IMR-90 (cell line): ENCODE data around the gene CADM3. TPM values are rescaled to one million over a fixed set of nuclear protein-coding genes. Genes with fewer than 3 reads are reported as not detected.

ENCODE experiments used
- ATAC-seq: fragments of 200-7000 bp; cut with Tn5 transposase; 2 replicates; pipeline ENCODE4 v1.9.1; 2020; ENCODE audit warnings: low read depth, mild to moderate bottlenecking, moderate library complexity
- BruUV-seq: library from RNA; stranded (reverse); fragments of 400-500 nt; replicated peaks from 2 replicates; lab custom pipeline; 2021; lab: Mats Ljungman, UMichigan
- CTCF ChIA-PET: fragments of 300-600 bp; formaldehyde crosslinking; extraction: SDS; loops from one replicate; lab custom pipeline; 2021; ENCODE audit warnings: antibody characterized with exemption; lab: Yijun Ruan, JAX
- POLR2A ChIA-PET: fragments of 300-600 bp; sonication (Branson Sonifier 250); formaldehyde crosslinking; loops from one replicate; lab custom pipeline; 2022; ENCODE audit warnings: antibody characterized with exemption; ENCODE audit not compliant: unreplicated experiment; lab: Charles Lee
- DNase-seq: peaks from one replicate; pipeline ENCODE4 v3.0.0; 2013
- H2AFZ ChIP-seq: replicated peaks from 2 replicates; pipeline ENCODE3; 2013; ENCODE audit warnings: low read length, mild to moderate bottlenecking; ENCODE audit not compliant: poor library complexity
- H2AK5ac ChIP-seq: 2 replicates; pipeline ENCODE4 v1.6.1; 2013; ENCODE audit warnings: low read depth, low read length, inconsistent platforms
- H2AK9ac ChIP-seq: replicated peaks from 2 replicates; pipeline ENCODE3; 2013; ENCODE audit warnings: mild to moderate bottlenecking, low read depth, low read length, moderate library complexity; ENCODE audit not compliant: poor library complexity
- H2BK120ac ChIP-seq: 2 replicates; pipeline ENCODE4 v1.6.1; 2013; ENCODE audit warnings: low read depth, low read length, inconsistent platforms
- H2BK15ac ChIP-seq: 3 replicates; pipeline ENCODE4 v1.6.1; 2013; ENCODE audit warnings: low read depth, low read length, inconsistent platforms
- H2BK20ac ChIP-seq: 2 replicates; pipeline ENCODE4 v1.6.1; 2013; ENCODE audit warnings: low read depth, mild to moderate bottlenecking, inconsistent platforms, low read length, moderate library complexity
- H2BK5ac ChIP-seq: 2 replicates; pipeline ENCODE4 v1.6.1; 2013; ENCODE audit warnings: mild to moderate bottlenecking, low read depth, low read length, inconsistent platforms; ENCODE audit not compliant: poor library complexity, severe bottlenecking
- H3K14ac ChIP-seq: replicated peaks from 2 replicates; pipeline ENCODE4 v1.6.1; 2013; ENCODE audit warnings: low read depth, low read length, inconsistent platforms
- H3K18ac ChIP-seq: 2 replicates; pipeline ENCODE4 v1.6.1; 2013; ENCODE audit warnings: low read depth, low read length, control low read depth
- H3K23ac ChIP-seq: 2 replicates; pipeline ENCODE4 v1.6.1; 2013; ENCODE audit warnings: low read depth, low read length, inconsistent platforms
- H3K27ac ChIP-seq: 2 replicates; pipeline ENCODE4 v1.5.1; 2013; ENCODE audit warnings: mild to moderate bottlenecking, control low read depth, low read length; ENCODE audit not compliant: insufficient read depth
- H3K27me3 ChIP-seq: 2 replicates; pipeline ENCODE4 v1.6.1; 2013; ENCODE audit warnings: low read length; ENCODE audit not compliant: control insufficient read depth, insufficient read depth
- H3K36me3 ChIP-seq: 2 replicates; pipeline ENCODE4 v1.6.1; 2013; ENCODE audit warnings: low read length, mixed read lengths; ENCODE audit not compliant: control insufficient read depth, insufficient read depth
- H3K4ac ChIP-seq: 2 replicates; pipeline ENCODE4 v1.6.1; 2013; ENCODE audit warnings: low read depth, low read length, inconsistent platforms
- H3K4me1 ChIP-seq: 2 replicates; pipeline ENCODE4 v1.6.1; 2013; ENCODE audit warnings: low read length, mixed read lengths; ENCODE audit not compliant: control insufficient read depth, insufficient read depth
- H3K4me2 ChIP-seq: 2 replicates; pipeline ENCODE4 v1.6.1; 2013; ENCODE audit warnings: low read depth, mild to moderate bottlenecking, control low read depth, low read length, moderate library complexity
- H3K4me3 ChIP-seq: 2 replicates; pipeline ENCODE4 v1.5.1; 2013; ENCODE audit warnings: low read depth, mild to moderate bottlenecking, control low read depth, low read length, moderate library complexity; ENCODE audit not compliant: insufficient read depth
- H3K56ac ChIP-seq: 2 replicates; pipeline ENCODE4 v1.6.1; 2013; ENCODE audit warnings: low read length, inconsistent platforms; ENCODE audit not compliant: insufficient read depth; ENCODE audit errors: extremely low read depth
- H3K79me1 ChIP-seq, 2 experiments: 2 replicates each; pipeline ENCODE4 v1.6.1; 2013; ENCODE audit warnings: low read length in 2 of 2, inconsistent platforms in 1 of 2, low read depth in 1 of 2
- H3K9ac ChIP-seq: 2 replicates; pipeline ENCODE4 v1.6.1; 2013; ENCODE audit warnings: low read depth, low read length, control low read depth
- H3K9me1 ChIP-seq: 2 replicates; pipeline ENCODE4 v1.6.1; 2013; ENCODE audit warnings: low read length, inconsistent platforms; ENCODE audit not compliant: insufficient read depth
- H3K9me3 ChIP-seq: 2 replicates; pipeline ENCODE4 v1.6.1; 2013; ENCODE audit warnings: low read length; ENCODE audit not compliant: control insufficient read depth, insufficient read depth
- H4K20me1 ChIP-seq: 2 replicates; pipeline ENCODE4 v1.6.1; 2013; ENCODE audit warnings: low read length, inconsistent platforms; ENCODE audit not compliant: insufficient read depth
- H4K5ac ChIP-seq: 2 replicates; pipeline ENCODE4 v1.6.1; 2013; ENCODE audit warnings: mild to moderate bottlenecking, low read depth, low read length, control low read depth
- H4K8ac ChIP-seq, 2 experiments: 2 replicates each; pipeline ENCODE4 v1.6.1; 2013; ENCODE audit warnings: low read depth in 2 of 2, low read length in 2 of 2, control low read depth in 1 of 2, inconsistent platforms in 1 of 2
- H4K91ac ChIP-seq: 2 replicates; pipeline ENCODE4 v1.6.1; 2013; ENCODE audit warnings: low read depth, low read length, inconsistent platforms; ENCODE audit not compliant: insufficient read depth
- BHLHE40 ChIP-seq: fragments of 150-350 bp; IDR thresholded peaks from 2 replicates; pipeline ENCODE4 v1.6.1; 2016; ENCODE audit warnings: mild to moderate bottlenecking, low read depth, low read length
- CEBPB ChIP-seq: IDR thresholded peaks from 2 replicates; pipeline ENCODE4 v1.6.1; 2012; ENCODE audit warnings: low read depth, low read length, improper control_type of control experiment
- CHD1 ChIP-seq: IDR thresholded peaks from 2 replicates; pipeline ENCODE4 v1.6.1; 2012; ENCODE audit warnings: low read depth, low read length, improper control_type of control experiment
- FOS ChIP-seq: fragments of 150-350 bp; IDR thresholded peaks from 2 replicates; pipeline ENCODE4 v1.6.1; 2016; ENCODE audit warnings: low read depth, low read length
- MAFK ChIP-seq: IDR thresholded peaks from 2 replicates; pipeline ENCODE4 v1.6.1; 2012; ENCODE audit warnings: low read depth, low read length, improper control_type of control experiment
- MAZ ChIP-seq: IDR thresholded peaks from 2 replicates; pipeline ENCODE4 v1.6.1; 2012; ENCODE audit warnings: low read depth, mild to moderate bottlenecking, low read length, improper control_type of control experiment, moderate library complexity, borderline replicate concordance
- MXI1 ChIP-seq: IDR thresholded peaks from 2 replicates; pipeline ENCODE4 v1.6.1; 2012; ENCODE audit warnings: low read depth, mild to moderate bottlenecking, low read length, moderate library complexity, borderline replicate concordance
- NFE2L2 ChIP-seq: fragments of 150-350 bp; IDR thresholded peaks from 2 replicates; pipeline ENCODE4 v1.6.1; 2016; ENCODE audit warnings: low read depth, mild to moderate bottlenecking, low read length
- POLR2A ChIP-seq: IDR thresholded peaks from 2 replicates; pipeline ENCODE4 v1.6.1; 2012; ENCODE audit warnings: mild to moderate bottlenecking, low read depth, low read length
- RAD21 ChIP-seq: IDR thresholded peaks from 2 replicates; pipeline ENCODE4 v1.6.1; 2012; ENCODE audit warnings: low read length, improper control_type of control experiment
- RCOR1 ChIP-seq: IDR thresholded peaks from 2 replicates; pipeline ENCODE4 v1.6.1; 2012; ENCODE audit warnings: mild to moderate bottlenecking, low read length, improper control_type of control experiment; ENCODE audit not compliant: insufficient replicate concordance
- RFX5 ChIP-seq: IDR thresholded peaks from 2 replicates; pipeline ENCODE4 v1.8.0; 2012; ENCODE audit warnings: low read depth, mild to moderate bottlenecking, low read length, moderate library complexity
- SMC3 ChIP-seq: fragments of 150-350 bp; IDR thresholded peaks from 2 replicates; pipeline ENCODE4 v1.6.1; 2016; ENCODE audit warnings: low read depth, mild to moderate bottlenecking, antibody characterized with exemption, low read length, moderate library complexity
- WGBS, 2 experiments: methylation state at CpG; one replicate each; pipeline versions ENCODE4 v1.1.5 to v1.1.7; 2013; ENCODE audit warnings: missing lambda C conversion rate in 2 of 2; ENCODE audit not compliant: insufficient read length in 1 of 2; ENCODE audit errors: extremely low coverage in 2 of 2; 5-methylcytosine and 5-hydroxymethylcytosine counted together
- dilution Hi-C: fragments of 300-500 bp; cut with HindIII; formaldehyde crosslinking; loops from one replicate; pipeline ENCODE4 v1.14.3; 2018; ENCODE audit warnings: low sequenced_read_pairs; ENCODE audit not compliant: unreplicated experiment
- in situ Hi-C: fragments of 300-500 bp; cut with MboI; formaldehyde crosslinking; loops from 3 replicates; pipeline ENCODE4 v1.14.3; 2019; ENCODE audit warnings: low sequenced_read_pairs, inconsistent platforms, mixed read lengths
- intact Hi-C: fragments of 100-400 bp; cut with micrococcal nuclease; formaldehyde crosslinking; loops from 2 replicates; pipeline ENCODE4 v1.10.0; 2022
- polyA plus RNA-seq, 3 experiments: library from polyadenylated mRNA; depleted of rRNA; stranded (reverse); fragments of >200 nt; gene quantifications; 2 replicates each; pipeline ENCODE4 v1.2.3, GENCODE V29; 2012; ENCODE audit warnings: low replicate concordance in 1 of 3
- total RNA-seq: library from RNA; depleted of rRNA; stranded (reverse); fragments of >200 nt; gene quantifications from 2 replicates; pipeline ENCODE4 v1.2.3, GENCODE V29; 2012
- TF ChIP-seq, protein P1 (sequence below): fragments of 150-350 bp; IDR thresholded peaks from 2 replicates; pipeline ENCODE4 v1.6.1; 2017; ENCODE audit warnings: mild to moderate bottlenecking, antibody characterized with exemption, low read length, low read depth
- TF ChIP-seq, protein P2 (sequence below): conservative IDR thresholded peaks from 2 replicates; pipeline ENCODE4 v1.5.1; 2012; ENCODE audit warnings: mild to moderate bottlenecking, low read depth, low read length, improper control_type of control experiment
- TF ChIP-seq, protein P3 (sequence below): fragments of 150-350 bp; IDR thresholded peaks from 2 replicates; pipeline ENCODE4 v1.6.1; 2016; ENCODE audit warnings: low read depth, mild to moderate bottlenecking, low read length, moderate library complexity, borderline replicate concordance

The CADM3 gene
- total and polyA plus RNA-seq, 2 of the 4 experiments (the other 2 are of a cell fraction): not detected

DNA sequence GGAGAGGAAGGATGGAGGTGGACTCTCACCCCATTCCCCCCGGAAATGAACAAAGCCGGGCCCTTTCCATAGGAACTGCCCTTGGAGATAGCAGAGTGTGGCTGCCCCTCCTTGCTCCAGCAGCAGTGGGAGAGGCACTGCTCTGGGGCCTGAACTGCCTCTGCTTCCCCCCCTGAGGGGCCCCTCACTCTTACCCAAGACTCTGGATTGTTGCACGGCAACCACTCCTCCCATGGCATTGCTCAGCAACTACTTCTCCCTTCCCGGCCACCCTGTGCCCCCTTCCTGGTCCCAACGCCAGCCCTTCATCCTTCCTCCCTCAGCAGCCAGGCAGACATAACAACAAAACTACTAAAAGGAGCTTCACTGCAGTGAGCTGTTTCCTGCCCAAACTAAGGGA lies 30.2 kb downstream of the CADM3 start:
- TF ChIP-seq CEBPB (no peak), MAFK (no peak), RFX5 (no peak), NFE2L2 (no peak), CHD1 (no peak), MXI1 (no peak), RCOR1 (no peak), RAD21 (no peak), SMC3 (no peak), BHLHE40 (no peak), MAZ (no peak), POLR2A (no peak), FOS (no peak)
- TF ChIP-seq, protein P1, sequence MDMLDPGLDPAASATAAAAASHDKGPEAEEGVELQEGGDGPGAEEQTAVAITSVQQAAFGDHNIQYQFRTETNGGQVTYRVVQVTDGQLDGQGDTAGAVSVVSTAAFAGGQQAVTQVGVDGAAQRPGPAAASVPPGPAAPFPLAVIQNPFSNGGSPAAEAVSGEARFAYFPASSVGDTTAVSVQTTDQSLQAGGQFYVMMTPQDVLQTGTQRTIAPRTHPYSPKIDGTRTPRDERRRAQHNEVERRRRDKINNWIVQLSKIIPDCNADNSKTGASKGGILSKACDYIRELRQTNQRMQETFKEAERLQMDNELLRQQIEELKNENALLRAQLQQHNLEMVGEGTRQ: no peak
- TF ChIP-seq, protein P2, sequence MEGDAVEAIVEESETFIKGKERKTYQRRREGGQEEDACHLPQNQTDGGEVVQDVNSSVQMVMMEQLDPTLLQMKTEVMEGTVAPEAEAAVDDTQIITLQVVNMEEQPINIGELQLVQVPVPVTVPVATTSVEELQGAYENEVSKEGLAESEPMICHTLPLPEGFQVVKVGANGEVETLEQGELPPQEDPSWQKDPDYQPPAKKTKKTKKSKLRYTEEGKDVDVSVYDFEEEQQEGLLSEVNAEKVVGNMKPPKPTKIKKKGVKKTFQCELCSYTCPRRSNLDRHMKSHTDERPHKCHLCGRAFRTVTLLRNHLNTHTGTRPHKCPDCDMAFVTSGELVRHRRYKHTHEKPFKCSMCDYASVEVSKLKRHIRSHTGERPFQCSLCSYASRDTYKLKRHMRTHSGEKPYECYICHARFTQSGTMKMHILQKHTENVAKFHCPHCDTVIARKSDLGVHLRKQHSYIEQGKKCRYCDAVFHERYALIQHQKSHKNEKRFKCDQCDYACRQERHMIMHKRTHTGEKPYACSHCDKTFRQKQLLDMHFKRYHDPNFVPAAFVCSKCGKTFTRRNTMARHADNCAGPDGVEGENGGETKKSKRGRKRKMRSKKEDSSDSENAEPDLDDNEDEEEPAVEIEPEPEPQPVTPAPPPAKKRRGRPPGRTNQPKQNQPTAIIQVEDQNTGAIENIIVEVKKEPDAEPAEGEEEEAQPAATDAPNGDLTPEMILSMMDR: no peak
- TF ChIP-seq, protein P3, sequence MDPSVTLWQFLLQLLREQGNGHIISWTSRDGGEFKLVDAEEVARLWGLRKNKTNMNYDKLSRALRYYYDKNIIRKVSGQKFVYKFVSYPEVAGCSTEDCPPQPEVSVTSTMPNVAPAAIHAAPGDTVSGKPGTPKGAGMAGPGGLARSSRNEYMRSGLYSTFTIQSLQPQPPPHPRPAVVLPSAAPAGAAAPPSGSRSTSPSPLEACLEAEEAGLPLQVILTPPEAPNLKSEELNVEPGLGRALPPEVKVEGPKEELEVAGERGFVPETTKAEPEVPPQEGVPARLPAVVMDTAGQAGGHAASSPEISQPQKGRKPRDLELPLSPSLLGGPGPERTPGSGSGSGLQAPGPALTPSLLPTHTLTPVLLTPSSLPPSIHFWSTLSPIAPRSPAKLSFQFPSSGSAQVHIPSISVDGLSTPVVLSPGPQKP: no peak

More for the DNA sequence above, 30.2 kb downstream of the CADM3 start:
- Histone ChIP-seq H3K36me3 (no peaks in the 10 kb centered on the region), H3K23ac (no peak overlapping the region), H4K5ac (no peak overlapping the region), H3K4me2 (no peak overlapping the region), H2AK9ac (no peak overlapping the region), H3K79me1 (no peaks in the 10 kb centered on the region), H3K4me3 (no peak overlapping the region), H2AK5ac (no peak overlapping the region), H4K91ac (no peak overlapping the region), H3K27me3 (no peaks in the 10 kb centered on the region; the same call in 1 of the 2 replicates), H3K4me1 (no peaks in the 10 kb centered on the region), H3K9me1 (no peaks in the 10 kb centered on the region), H2BK120ac (no peak overlapping the region), H3K18ac (no peak overlapping the region), H4K8ac (no peak overlapping the region), H3K4ac (no peak overlapping the region), H3K9ac (no peak overlapping the region), H2BK5ac (no peak overlapping the region), H3K9me3 (no peaks in the 10 kb centered on the region), H2BK20ac (no peak overlapping the region), H2BK15ac (no peak overlapping the region), H3K56ac (no peak overlapping the region), H4K20me1 (no peaks in the 10 kb centered on the region), H2AFZ (no peak overlapping the region), H3K14ac (no peak overlapping the region), H3K27ac (no peak overlapping the region)
- WGBS, 2 experiments: 40% methylated on average over 1 of the region's 5 CpGs; no CpG with 5 or more reads in 1 of the 2 experiments
- no peak for DNase-seq
- dilution Hi-C loops (no loop called here), intact Hi-C loops (no loop called here), in situ Hi-C loops (loop anchor here (25.0 kb wide), 1 partner anchor 686 kb away; no protein-coding TSS in a partner anchor)
- ChIA-PET POLR2A (no interaction called here), CTCF (no interaction called here)
- no TSS peak for BruUV-seq
- ATAC-seq: no peak
